ENCODE results near the gene OR2B2. TPM values are rescaled to one million over a fixed set of nuclear protein-coding genes. Genes with fewer than 3 reads are reported as not detected.

Gene OR2B2
- polyA plus RNA-seq, 4 donors, result not detected

GRCh38 chr6:27890445-27891319 is 21.5 kb downstream of the OR2B2 start:
- 1% methylated on average over 48 to 50 of the region's 50 CpGs for WGBS, 3 donors
- no peaks in the 10 kb centered on the region for H3K9me3 ChIP-seq (ENCODE audit: control insufficient read depth in 2 of 2, insufficient read depth in 1 of 2, low read depth in 1 of 2, low read length in 1 of 2)
- FAIRE-seq (no peak), DNase-seq (peak; percentile 94 to 96)
- H3K27ac ChIP-seq (ENCODE audit: low read depth in 1 of 3, low read length in 2 of 3), result peak overlapping the region; percentile 58 to 92 (median 82)
- H3K4me3 ChIP-seq (ENCODE audit: low read depth in 1 of 3, low read length in 3 of 3), result peak overlapping the region; percentile 34 to 65 (median 54)
- no peaks in the 10 kb centered on the region for H3K27me3 ChIP-seq (ENCODE audit: control insufficient read depth in 3 of 3, insufficient read depth in 3 of 3, low read length in 3 of 3)
- H3K36me3 ChIP-seq (ENCODE audit: control insufficient read depth in 3 of 3, insufficient read depth in 2 of 3, low read depth in 1 of 3, low read length in 3 of 3), result no peaks in the 10 kb centered on the region
- peaks cover 0 to 17% (median 3%) of the 10 kb centered on the region in 3 donors for H3K4me1 ChIP-seq (ENCODE audit: control insufficient read depth in 3 of 3, insufficient read depth in 2 of 3, low read depth in 1 of 3, low read length in 2 of 3)

GRCh38 chr6:27889628-27890444 is 22.4 kb downstream of the OR2B2 start:
- DNase-seq (no peak), FAIRE-seq (no peak)
- Histone ChIP-seq H3K27me3 (ENCODE audit: control insufficient read depth in 3 of 3, insufficient read depth in 3 of 3, low read length in 3 of 3) (no peaks in the 10 kb centered on the region), H3K27ac (ENCODE audit: low read depth in 1 of 3, low read length in 2 of 3) (peak overlapping the region; percentile 58 to 92 (median 82)), H3K9me3 (ENCODE audit: control insufficient read depth in 2 of 2, insufficient read depth in 1 of 2, low read depth in 1 of 2, low read length in 1 of 2) (no peaks in the 10 kb centered on the region), H3K4me1 (ENCODE audit: control insufficient read depth in 3 of 3, insufficient read depth in 2 of 3, low read depth in 1 of 3, low read length in 2 of 3) (peaks cover 0 to 17% (median 2%) of the 10 kb centered on the region in 3 donors), H3K4me3 (ENCODE audit: low read depth in 1 of 3, low read length in 3 of 3) (peak overlapping the region in 2 of 3 donors; percentile 54 to 65), H3K36me3 (ENCODE audit: control insufficient read depth in 3 of 3, insufficient read depth in 2 of 3, low read depth in 1 of 3, low read length in 3 of 3) (no peaks in the 10 kb centered on the region)
- WGBS, 3 donors, result 20 to 23% (median 23%) methylated on average over 19 of the region's 19 CpGs

- 53 to 67% (median 66%) methylated on average over 3 of the region's 3 CpGs for WGBS, 3 donors
- DNase-seq (peak in 1 of 2 donors; percentile 27), FAIRE-seq (no peak)
- Histone ChIP-seq H3K4me1 (ENCODE audit: control insufficient read depth in 3 of 3, insufficient read depth in 2 of 3, low read depth in 1 of 3, low read length in 2 of 3) (peaks cover 0 to 12% (median 0%) of the 10 kb centered on the region in 3 donors), H3K27me3 (ENCODE audit: control insufficient read depth in 3 of 3, insufficient read depth in 3 of 3, low read length in 3 of 3) (no peaks in the 10 kb centered on the region), H3K36me3 (ENCODE audit: control insufficient read depth in 3 of 3, insufficient read depth in 2 of 3, low read depth in 1 of 3, low read length in 3 of 3) (no peaks in the 10 kb centered on the region), H3K27ac (ENCODE audit: low read depth in 1 of 3, low read length in 2 of 3) (no peak overlapping the region), H3K4me3 (ENCODE audit: low read depth in 1 of 3, low read length in 3 of 3) (no peak overlapping the region), H3K9me3 (ENCODE audit: control insufficient read depth in 2 of 2, insufficient read depth in 1 of 2, low read depth in 1 of 2, low read length in 1 of 2) (no peaks in the 10 kb centered on the region)
Observed at GRCh38 chr6:27889275-27889627, 22.9 kb downstream of the OR2B2 start.

GRCh38 chr6:27888566-27888965 is 23.6 kb downstream of the OR2B2 start:
- H3K9me3 ChIP-seq (ENCODE audit: control insufficient read depth in 2 of 2, insufficient read depth in 1 of 2, low read depth in 1 of 2, low read length in 1 of 2), result no peaks in the 10 kb centered on the region
- H3K4me1 ChIP-seq (ENCODE audit: control insufficient read depth in 3 of 3, insufficient read depth in 2 of 3, low read depth in 1 of 3, low read length in 2 of 3), result peaks cover 0 to 12% (median 0%) of the 10 kb centered on the region in 3 donors
- H3K36me3 ChIP-seq (ENCODE audit: control insufficient read depth in 3 of 3, insufficient read depth in 2 of 3, low read depth in 1 of 3, low read length in 3 of 3), result no peaks in the 10 kb centered on the region
- H3K27ac ChIP-seq (ENCODE audit: low read depth in 1 of 3, low read length in 2 of 3), result no peak overlapping the region
- H3K4me3 ChIP-seq (ENCODE audit: low read depth in 1 of 3, low read length in 3 of 3), result no peak overlapping the region
- no peak for FAIRE-seq
- DNase-seq, result peak in 1 of 2 donors; percentile 19
- no peaks in the 10 kb centered on the region for H3K27me3 ChIP-seq (ENCODE audit: control insufficient read depth in 3 of 3, insufficient read depth in 3 of 3, low read length in 3 of 3)
- 80 to 83% (median 81%) methylated on average over 2 of the region's 2 CpGs for WGBS, 3 donors

- WGBS, 3 donors, result 86 to 89% (median 87%) methylated on average over 3 of the region's 3 CpGs
- H3K27ac ChIP-seq (ENCODE audit: low read depth in 1 of 3, low read length in 2 of 3), result no peak overlapping the region
- DNase-seq, result no peak
- H3K4me1 ChIP-seq (ENCODE audit: control insufficient read depth in 3 of 3, insufficient read depth in 2 of 3, low read depth in 1 of 3, low read length in 2 of 3), result peaks cover 0 to 9% (median 0%) of the 10 kb centered on the region in 3 donors
- H3K27me3 ChIP-seq (ENCODE audit: control insufficient read depth in 3 of 3, insufficient read depth in 3 of 3, low read length in 3 of 3), result no peaks in the 10 kb centered on the region
- H3K36me3 ChIP-seq (ENCODE audit: control insufficient read depth in 3 of 3, insufficient read depth in 2 of 3, low read depth in 1 of 3, low read length in 3 of 3), result no peaks in the 10 kb centered on the region
- no peak for FAIRE-seq
- H3K9me3 ChIP-seq (ENCODE audit: control insufficient read depth in 2 of 2, insufficient read depth in 1 of 2, low read depth in 1 of 2, low read length in 1 of 2), result no peaks in the 10 kb centered on the region
- H3K4me3 ChIP-seq (ENCODE audit: low read depth in 1 of 3, low read length in 3 of 3), result no peak overlapping the region
Observed at GRCh38 chr6:27886073-27886472, 26.1 kb downstream of the OR2B2 start.

GRCh38 chr6:27883136-27883535 is 29.1 kb downstream of the OR2B2 start:
- Histone ChIP-seq H3K9me3 (ENCODE audit: control insufficient read depth in 2 of 2, insufficient read depth in 1 of 2, low read depth in 1 of 2, low read length in 1 of 2) (no peaks in the 10 kb centered on the region), H3K4me1 (ENCODE audit: control insufficient read depth in 3 of 3, insufficient read depth in 2 of 3, low read depth in 1 of 3, low read length in 2 of 3) (no peaks in the 10 kb centered on the region), H3K27me3 (ENCODE audit: control insufficient read depth in 3 of 3, insufficient read depth in 3 of 3, low read length in 3 of 3) (no peaks in the 10 kb centered on the region), H3K27ac (ENCODE audit: low read depth in 1 of 3, low read length in 2 of 3) (no peak overlapping the region), H3K36me3 (ENCODE audit: control insufficient read depth in 3 of 3, insufficient read depth in 2 of 3, low read depth in 1 of 3, low read length in 3 of 3) (no peaks in the 10 kb centered on the region), H3K4me3 (ENCODE audit: low read depth in 1 of 3, low read length in 3 of 3) (no peak overlapping the region)
- WGBS, 3 donors, result 97 to 100% (median 100%) methylated on average over 1 of the region's 1 CpG
- DNase-seq (no peak), FAIRE-seq (no peak)

- no peaks in the 10 kb centered on the region for H3K36me3 ChIP-seq (ENCODE audit: control insufficient read depth in 3 of 3, insufficient read depth in 2 of 3, low read depth in 1 of 3, low read length in 3 of 3)
- FAIRE-seq, result no peak
- H3K4me1 ChIP-seq (ENCODE audit: control insufficient read depth in 3 of 3, insufficient read depth in 2 of 3, low read depth in 1 of 3, low read length in 2 of 3), result no peaks in the 10 kb centered on the region
- H3K27ac ChIP-seq (ENCODE audit: low read depth in 1 of 3, low read length in 2 of 3), result no peak overlapping the region
- WGBS, 3 donors, result 81 to 93% (median 83%) methylated on average over 5 of the region's 5 CpGs
- no peaks in the 10 kb centered on the region for H3K27me3 ChIP-seq (ENCODE audit: control insufficient read depth in 3 of 3, insufficient read depth in 3 of 3, low read length in 3 of 3)
- no peaks in the 10 kb centered on the region for H3K9me3 ChIP-seq (ENCODE audit: control insufficient read depth in 2 of 2, insufficient read depth in 1 of 2, low read depth in 1 of 2, low read length in 1 of 2)
- H3K4me3 ChIP-seq (ENCODE audit: low read depth in 1 of 3, low read length in 3 of 3), result no peak overlapping the region
- DNase-seq, result no peak
Observed at GRCh38 chr6:27882624-27883023, 29.6 kb downstream of the OR2B2 start.

- no peaks in the 10 kb centered on the region for H3K27me3 ChIP-seq (ENCODE audit: control insufficient read depth in 3 of 3, insufficient read depth in 3 of 3, low read length in 3 of 3)
- H3K4me1 ChIP-seq (ENCODE audit: control insufficient read depth in 3 of 3, insufficient read depth in 2 of 3, low read depth in 1 of 3, low read length in 2 of 3), result no peaks in the 10 kb centered on the region
- DNase-seq, result no peak
- H3K9me3 ChIP-seq (ENCODE audit: control insufficient read depth in 2 of 2, insufficient read depth in 1 of 2, low read depth in 1 of 2, low read length in 1 of 2), result no peaks in the 10 kb centered on the region
- no peak overlapping the region for H3K4me3 ChIP-seq (ENCODE audit: low read depth in 1 of 3, low read length in 3 of 3)
- no peak for FAIRE-seq
- H3K36me3 ChIP-seq (ENCODE audit: control insufficient read depth in 3 of 3, insufficient read depth in 2 of 3, low read depth in 1 of 3, low read length in 3 of 3), result no peaks in the 10 kb centered on the region
- WGBS, 3 donors, result 74 to 85% (median 84%) methylated on average over 5 of the region's 5 CpGs
- no peak overlapping the region for H3K27ac ChIP-seq (ENCODE audit: low read depth in 1 of 3, low read length in 2 of 3)
Observed at GRCh38 chr6:27879837-27880236, 32.4 kb downstream of the OR2B2 start.

Measured in small intestine (tissue), 7 donors.